Activated CD4-positive, alpha-beta T cell treated with anti-CD3 and anti-CD28 coated beads, Interleukin-2, amount 50 U/mL, for 1 hour (primary cell): ENCODE results near the gene GOSR2.
A peak's percentile ranks its signal among the peaks of the same experiment; 100 is the strongest.
"Not testable (repeated sequence)": the region's sequence is repeated elsewhere in the genome, so short reads cannot be mapped to it uniquely, and the experiment has no call there.

Experiments used
- DNase-seq: peaks from one replicate; pipeline ENCODE4 v3.0.0-alpha.2; 2020

Gene GOSR2

DNA sequence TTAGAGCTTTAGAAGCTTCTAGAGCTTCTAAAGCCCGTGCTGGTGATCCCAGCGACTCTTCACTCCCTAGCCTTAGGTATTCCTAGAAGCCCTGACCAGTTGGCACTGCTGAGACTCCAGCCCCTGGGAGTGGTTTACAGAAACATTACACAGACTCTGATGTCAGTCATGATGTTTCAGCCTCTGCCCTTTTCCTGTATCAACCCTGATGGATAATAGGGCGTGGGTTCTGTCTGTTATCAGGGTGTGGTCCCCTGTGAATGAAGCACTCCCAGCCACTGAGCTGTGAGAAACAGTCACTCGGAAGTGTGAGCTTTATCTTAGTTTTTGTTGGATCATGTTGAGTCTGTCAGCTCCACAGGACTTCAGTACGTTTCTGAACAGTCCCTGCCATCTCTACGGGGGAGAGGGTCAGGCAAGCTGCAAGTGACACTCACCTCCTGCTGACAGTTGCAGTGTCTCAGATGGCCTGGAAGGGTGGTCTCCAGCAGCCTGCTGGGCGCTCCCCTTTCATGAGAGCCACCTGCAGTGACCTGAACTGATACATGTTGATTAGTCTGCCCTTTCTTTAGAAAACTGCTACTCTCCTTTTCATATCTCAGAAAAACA is 12.8 kb downstream of the GOSR2 start:
- DNase-seq: no peak

DNA sequence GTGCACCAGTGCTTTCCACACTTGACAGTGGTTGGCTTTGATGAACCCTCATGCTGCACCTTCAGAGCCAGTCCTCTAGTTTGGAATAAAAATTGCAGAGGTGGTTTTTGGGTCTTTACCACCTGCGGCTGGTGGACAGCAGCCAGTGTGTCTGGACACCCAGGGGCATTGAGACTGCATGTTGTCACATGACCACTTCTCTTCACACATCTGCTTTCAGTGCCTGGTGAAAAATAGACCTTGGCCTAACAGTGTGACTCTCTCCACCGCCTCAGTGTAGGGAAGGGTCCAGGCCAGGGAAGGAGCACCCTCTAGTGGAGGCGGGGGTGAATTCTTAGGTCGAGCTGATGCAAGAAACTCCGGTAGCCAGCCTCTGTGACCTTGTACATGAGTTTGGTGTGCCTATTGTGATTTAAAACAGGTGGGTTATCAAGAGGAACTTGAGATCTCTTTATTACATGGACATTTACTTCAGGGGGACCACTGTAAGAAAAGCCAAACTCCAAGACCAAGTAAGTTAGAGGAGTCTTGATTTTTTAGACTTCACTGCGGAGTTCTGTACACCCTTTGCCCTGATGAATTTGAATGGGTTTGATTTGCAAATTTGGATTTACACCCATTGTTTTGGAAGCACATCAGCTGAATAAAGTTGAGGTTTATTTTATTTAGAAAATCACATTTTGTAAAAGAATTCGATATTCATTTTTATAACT is 17.9 kb downstream of the GOSR2 start:
- peak; percentile 64 for DNase-seq

DNA sequence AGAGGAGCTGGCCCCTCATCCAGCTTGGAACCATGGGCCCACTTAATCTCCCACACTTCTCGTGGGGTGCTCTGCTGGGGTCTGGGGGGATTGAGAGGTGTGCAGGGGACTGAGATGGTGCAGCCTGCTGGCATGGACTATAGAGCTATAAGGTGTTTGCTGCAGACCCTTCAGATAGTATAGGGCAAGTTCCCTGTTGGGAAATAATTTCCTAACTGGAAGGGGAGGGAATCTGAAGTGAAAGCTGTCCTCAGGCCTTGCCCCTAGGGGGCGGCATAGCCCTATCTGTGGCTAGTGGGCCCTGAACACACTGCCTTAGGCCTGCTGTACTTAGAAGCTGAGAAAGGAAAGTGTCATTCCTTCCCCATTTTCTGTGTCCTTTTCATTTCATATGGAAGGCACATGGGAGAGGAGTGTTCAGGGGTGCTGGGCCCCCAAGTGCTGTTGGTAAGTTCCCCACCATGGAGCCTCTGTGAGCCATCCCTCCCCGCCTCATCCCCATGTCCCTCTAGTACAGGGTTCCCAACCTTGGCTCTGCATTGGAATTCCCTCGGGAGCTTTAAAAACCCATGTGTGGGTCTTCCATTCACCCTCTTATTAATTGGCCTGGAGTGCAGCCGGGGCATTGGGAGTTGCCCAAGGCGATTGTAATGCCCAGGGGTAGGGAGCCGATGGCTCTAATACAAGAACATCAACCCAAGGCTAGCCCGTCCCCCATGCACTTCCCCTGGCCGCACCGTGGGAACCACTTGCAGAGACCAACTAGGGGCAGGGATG is 19.7 kb downstream of the GOSR2 start:
- DNase-seq: peak; percentile 42

DNA sequence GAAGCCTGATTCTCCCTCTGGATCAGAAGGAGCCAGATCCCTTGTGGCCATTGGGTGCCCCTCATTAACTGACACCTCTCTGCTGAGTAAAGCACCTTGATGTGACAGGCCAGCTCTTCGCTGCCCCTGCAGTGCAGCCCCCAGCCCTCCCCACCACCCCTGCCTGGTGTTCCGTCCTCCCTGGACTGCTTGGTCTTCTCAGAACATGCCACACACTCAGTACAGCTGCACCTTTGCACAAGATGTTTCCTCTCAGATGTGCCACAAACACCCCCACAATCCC is 20.2 kb downstream of the GOSR2 start:
- DNase-seq: no peak

DNA sequence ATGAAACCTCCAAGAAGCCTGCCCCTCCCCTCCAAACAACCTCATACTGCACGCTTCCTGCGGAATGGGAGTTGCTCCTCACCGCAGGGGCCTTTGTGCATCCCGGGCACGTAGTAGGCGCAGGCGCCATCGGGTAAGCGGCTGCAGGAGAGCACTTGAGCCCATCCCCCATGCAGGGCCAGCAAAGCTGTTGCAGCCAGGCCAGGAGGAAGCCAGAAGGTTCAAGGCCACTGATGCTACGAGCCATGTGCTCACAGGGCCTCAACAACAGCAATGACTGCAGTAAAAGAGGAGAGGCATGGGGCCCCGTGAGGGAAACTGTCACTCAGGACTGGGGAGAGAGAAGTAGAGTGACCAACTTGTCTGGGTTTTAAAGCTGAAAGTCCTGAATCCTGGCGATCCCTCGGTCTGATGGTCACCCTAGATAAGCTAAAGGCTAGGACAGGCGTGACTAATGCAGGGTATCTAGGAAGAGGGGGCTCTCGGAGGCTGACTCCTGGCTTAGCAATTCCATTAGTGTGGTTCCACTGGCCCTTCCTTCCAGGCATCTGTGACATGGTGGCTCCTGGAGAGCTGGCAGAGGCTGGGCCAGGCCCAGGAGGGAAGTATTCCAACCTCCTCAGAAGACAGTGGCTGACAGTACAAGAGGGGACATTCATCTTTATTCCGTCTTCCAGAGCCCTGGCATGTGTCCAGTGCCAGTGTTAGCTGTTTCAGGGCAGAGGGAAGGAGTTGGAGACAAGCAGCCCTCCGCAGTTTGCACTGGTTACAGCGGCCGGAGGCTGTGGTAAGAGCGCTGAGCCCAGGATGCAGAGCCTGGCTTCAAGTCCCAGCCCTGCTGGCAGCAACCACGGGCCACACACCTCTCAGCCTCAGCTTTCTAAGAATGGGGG is 20.8 kb downstream of the GOSR2 start:
- no peak for DNase-seq

DNA sequence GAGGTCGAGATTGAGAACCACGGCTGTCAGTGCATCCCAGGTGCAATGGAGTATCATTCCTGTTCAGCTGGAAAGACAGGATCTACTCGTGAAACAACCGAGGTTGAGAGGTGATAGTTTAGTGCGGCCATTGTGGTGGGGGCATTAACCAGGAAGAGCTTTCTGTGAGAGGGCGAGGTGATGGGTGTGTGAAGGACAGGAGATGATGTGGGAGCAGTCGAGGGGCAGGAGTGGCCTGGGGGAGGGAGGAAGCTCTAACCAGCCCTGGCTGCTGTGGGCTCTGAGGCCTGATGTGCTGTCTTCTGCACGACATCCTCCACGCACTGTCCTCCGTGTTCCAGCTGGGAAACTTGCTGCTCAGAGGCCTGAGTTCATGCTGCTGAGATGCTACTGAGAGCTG is 22.0 kb downstream of the GOSR2 start:
- no peak for DNase-seq

DNA sequence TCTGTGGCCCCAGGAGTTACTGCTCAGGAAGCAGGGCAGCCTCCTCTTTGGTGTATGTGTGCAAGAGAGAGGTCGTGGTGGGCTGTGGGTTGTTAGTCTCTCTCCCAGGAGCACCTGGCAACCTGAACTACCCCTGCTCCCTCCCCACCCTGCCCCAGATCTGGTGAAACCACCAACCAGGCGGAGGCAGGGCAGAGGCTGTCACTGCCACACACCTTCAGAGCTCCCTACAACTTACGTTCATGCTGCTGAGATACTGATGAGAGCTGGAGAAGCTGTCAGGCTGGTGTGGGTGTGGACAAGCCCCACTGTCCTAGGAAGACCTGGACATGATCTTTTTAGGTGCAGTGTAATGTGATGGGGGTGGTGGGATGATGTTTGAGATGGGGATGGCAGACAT is 24.3 kb downstream of the GOSR2 start:
- DNase-seq: no peak

DNA sequence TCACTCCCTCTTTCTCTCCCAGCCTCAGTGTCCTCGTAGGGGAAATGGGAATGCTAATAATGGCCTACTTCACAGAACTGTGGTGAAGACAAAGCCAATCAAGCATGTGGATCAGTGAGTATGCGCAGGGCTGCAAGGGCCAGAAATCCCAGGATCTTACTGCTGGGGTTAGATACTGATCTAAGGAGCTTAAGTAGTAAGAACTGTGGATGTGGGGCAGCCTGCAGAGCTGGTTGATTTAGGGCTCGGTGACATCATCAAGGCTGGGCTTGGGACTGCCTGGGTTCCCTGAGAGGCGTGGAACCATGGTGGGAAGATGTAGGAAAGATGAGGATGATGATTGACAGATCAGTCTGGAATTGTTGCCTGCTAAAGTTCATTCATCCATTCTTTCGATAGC is 25.6 kb downstream of the GOSR2 start:
- no peak for DNase-seq

DNA sequence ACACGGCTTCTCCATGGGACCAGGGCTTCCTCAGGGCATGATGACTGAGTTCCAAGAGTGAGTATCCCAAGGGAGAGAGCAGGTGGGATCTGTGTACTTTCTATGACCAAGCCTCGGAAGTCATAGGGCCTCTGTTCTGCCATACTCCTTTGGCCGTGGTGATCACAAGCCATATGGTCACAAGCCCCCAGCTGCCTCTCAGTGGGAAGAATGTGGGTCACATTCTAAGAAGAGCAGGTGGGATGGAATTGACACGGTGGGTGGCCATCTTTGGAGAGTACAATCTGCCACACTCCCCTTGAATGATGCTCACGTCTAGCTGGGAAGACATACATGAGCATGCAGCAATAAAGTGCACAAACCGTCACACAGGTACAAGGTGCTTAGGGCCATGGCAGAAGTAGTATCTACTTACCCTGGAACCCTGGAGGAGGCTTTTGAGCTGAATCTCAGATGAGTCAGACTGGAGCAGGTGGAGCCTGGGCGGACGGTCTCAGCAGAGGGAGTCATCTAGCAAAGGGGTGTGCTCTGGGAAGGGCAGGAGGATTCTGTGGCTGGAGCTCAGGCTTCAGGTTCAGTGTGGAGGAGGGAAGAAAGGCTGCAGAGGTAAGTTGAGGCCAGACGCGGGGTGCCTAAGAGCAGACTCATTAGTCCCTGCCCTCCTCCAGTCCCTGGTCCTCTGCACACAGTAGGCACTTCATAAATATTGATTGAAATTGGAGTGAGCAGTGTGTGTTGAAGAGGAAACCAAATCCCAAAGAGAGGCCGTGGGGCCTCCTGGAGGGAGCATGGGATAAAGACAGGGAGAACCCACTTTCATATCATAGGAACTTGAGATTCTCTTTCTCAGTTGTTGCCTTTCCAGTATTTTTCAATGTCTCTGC is 26.6 kb downstream of the GOSR2 start:
- no peak for DNase-seq

DNA sequence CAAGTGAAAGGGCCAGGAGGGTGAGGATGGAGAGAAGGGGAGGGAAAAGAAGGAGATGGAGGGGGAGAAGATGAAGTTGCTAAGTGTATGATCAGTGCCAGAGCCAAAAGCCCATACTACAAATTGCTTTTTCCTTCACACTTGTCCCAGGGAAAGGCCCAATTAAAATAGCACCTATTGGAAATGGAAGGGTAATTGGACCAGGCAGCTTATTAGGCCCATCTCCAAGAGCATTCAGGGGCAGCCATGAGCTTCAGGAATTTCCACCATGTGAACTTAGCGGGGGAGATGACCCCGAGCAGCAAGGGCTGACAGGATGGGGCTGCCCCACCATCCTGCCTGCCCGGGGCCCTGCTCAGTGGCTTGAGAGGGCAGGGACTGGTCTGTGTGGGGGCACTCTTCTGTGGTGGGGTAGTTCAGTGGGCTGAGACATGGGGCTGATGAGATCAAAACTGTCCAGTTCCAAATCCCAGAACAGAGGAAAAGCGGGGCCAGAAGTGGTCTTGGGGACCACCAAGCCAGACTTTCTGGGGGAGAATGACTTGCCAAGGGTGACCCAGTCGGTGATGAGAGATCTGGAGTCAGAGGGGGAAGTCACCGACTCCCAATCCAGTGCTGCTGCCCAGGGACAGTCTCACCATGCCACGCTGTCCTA is 27.5 kb downstream of the GOSR2 start:
- no peak for DNase-seq

DNA sequence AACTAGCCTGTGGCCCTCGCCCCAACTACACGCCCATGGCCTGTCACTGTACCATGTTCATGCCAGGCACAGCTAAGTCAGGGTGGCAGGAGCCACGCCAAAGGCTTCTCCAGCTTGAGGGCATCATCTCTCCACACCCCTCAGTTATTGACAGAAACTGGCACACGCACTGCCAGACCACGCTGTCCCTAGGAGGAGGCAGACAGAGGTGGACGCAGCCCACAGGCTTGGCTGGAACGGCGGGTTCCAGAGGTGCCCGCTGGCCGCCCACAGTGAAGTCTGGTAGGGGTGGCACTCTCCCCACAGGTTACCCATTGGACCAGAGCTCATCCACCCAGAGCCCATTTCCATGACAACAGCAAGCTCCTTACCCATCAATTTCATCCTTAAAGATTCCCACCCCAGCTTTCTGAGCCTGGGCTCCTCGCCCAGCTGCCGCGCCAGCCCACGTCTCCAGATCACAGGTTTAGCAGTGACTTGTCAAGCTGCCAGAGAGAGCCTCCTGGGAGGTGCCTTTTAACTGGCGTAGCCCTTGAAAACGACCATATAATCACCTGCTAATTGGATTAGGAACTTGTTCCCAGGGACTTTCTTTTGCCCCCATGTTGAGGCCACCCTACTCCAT is 28.1 kb downstream of the GOSR2 start:
- no peak for DNase-seq

DNA sequence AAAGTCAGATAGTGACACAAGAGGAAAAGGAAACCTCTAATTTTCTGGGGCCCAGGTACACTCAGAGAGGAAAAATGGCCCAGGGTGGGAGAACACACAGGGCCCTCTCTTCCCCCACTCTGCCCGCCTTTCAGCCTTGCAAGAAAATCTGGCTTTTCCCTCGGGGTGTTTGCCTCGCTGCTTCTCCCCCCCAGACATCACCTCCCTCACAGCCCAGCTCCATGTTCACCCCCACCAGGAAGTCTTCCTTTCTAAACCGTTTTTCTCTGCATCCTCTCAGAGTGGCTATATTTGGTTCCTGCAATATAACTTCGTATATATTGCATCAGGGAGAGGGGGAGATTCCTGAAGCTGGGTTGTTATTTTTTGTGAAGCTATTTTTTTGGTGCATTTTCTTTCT is 28.7 kb downstream of the GOSR2 start:
- DNase-seq: no peak

DNA sequence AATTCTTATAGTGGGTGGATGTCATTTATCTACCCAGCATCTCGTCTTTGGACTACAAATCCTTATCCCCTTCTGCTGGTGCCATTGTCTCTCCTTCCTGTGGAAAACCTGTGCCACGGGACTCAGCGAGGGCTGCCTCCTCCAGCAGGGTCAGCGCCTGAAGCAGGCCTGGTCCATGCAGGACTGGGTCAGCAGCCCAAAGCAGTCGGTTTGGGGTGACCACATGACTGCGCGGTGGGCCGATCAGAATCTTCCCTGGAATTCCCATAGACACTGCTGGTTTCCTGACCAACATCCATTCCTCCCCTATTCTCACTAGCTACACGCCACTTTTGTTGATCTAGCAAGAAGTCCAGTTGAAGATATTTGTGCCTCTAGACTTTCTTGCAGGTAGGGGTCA is 29.2 kb downstream of the GOSR2 start:
- DNase-seq: no peak

DNA sequence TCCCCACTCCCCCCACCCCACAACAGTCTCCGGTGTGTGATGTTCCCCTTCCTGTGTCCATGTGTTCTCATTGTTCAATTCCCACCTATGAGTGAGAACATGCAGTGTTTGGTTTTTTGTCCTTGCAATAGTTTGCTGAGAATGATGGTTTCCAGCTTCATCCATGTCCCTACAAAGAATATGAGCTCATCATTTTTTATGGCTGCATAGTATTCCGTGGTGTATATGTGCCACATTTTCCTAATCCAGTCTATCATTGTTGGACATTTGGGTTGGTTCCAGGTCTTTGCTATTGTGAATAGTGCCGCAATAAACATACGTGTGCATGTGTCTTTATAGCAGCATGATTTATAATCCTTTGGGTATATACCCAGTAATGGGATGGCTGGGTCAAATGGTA is 30.2 kb downstream of the GOSR2 start:
- DNase-seq: not testable (repeated sequence)

DNA sequence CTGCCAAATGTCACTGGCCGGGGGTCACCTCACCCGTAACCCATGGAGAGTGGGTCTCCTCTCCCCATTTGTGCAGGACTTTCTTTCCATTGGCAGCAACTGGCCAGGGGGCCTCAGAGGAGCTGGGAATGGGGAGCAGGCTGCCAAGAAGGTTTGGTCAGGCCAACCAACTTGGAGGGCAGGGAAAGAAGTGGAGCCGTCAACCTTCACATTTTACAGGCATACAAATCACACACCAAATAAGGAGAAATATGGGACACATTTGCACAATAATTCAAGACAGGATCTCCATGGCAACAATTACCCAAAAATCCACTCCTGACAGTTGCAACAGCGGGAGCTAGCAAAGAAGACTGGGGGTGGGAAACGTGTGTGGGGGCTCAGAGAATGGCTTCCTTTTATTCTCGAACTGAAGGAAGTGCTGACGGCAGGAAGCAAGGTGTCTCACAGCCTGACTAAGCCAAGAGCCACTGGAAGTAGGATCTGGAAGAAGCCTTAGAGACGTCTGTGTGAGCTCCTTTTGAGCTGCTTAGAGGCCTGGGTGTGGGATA is 35.2 kb downstream of the GOSR2 start:
- no peak for DNase-seq

DNA sequence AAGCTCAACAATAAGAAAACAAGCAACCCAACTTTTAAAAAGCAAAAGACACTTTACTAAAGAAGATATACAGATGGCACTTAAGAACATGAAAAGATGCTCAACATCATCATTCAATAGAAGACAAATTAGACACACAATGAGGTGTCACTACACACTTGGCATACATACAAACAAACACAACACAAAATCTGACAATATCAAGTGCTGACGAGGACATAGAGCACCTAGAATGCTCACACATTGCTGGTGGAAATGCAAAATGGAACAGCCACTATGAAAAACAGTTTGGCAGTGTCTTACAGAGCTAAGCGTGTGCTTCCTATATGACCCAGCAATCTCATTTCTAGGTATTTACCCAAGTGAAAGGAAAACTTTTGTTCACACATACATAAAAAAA is 37.2 kb downstream of the GOSR2 start:
- DNase-seq: no peak

DNA sequence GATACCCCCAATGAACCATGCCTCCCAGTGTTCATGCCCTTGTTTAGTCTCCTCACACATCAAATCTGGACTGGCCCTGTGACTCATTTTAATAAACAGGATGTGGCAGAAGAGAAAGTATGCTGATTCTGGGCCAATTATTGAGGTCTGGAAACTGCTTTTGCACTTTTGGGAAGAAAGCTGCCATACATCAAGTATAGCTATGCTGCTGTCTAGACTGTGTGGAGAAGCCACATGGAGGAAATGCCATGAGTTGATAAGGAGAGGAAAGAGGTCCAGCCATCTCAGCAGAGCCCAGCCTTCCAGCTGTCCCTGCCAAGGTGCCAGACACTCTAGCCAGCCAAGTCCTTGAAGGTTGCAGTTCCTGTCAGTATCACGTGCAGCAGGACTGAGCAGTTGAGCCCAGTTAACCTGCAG is 39.4 kb downstream of the GOSR2 start:
- DNase-seq: no peak

DNA sequence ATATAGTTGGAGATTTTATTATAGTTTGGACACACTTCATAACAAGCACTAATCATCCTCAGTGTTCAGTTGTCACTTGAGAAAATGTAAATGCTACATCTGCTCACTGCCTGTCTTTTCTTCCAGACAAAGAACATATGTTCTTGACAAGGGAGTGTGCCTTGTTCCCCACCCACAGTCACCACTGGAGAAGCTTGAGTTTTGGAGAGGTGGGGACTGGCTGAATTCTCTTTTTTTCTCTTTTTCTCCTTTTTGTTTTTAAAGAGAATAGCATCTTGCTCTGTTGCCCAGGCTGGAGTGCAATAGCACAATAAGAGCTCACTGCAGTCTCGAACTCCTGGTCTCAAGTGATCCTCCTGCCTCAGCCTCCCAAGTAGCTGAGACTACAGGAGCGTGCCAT is 40.6 kb downstream of the GOSR2 start:
- no peak for DNase-seq

DNA sequence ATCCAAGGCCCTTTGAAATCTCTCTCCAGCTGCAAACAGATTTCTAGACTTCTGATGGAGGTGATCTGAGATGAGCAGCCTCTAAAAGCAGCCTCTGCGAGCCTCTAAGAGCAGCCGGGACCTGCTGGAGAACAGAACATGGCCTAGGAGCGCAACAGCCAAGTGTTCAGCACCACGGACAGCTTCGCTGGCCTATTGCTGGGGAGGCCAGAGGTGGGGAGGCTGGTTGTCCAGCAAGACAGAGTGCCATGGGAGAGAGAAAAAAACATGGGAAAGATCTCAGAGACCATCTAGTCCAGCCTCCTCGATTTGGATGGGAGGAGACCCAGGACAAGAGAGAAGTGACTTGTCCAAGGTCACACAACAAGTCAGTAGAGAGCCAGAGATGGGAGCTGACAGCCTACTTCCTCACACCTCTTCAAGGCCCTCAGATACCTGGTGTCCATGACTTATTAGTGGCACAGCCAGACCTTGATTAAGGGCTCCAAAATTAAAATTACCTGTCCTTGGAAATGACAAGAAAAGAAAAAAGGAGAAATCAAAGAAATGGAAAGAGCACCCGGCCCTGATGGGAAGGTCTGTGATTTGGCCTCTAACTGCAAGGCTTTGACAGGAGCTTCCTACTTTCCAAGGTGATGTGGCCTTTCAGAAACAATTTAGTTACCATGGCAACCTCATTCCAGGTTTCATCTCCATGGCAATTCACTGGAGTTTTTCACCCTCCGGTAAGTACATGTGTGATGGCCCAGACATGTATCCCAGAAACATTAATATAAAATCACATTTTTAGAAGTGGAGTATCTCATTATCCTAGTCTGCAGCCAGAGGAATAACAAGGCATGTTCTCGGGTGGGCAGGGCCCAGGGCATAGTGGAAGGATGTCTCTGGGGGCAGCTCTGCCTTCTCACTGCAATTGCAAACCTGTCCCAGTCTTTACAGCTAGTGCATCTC is 41.6 kb downstream of the GOSR2 start:
- DNase-seq: no peak
